ENCODE measurements around the gene TRH.
"Not testable (repeated sequence)": the region's sequence is repeated elsewhere in the genome, so short reads cannot be mapped to it uniquely, and the experiment has no call there.

DNA sequence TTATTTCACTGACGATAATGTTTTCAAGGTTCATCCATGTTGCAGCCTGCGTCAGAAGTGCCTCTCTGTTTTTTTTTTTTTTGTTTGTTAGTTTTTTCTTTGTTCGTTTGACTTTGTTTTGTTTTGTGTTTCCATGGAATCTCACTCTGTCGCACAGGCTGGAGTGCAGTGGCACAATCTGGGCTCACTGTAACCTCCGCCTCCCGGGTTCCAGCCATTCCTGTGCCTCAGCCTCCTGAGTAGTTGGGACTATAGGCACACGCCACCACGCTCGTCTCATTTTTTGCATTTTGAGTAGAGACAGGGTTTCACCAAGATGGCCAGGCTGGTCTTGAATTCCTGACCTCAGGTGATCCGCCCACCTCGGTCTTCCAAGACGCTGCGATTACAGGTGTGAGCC is 43.1 kb downstream of the TRH start:
- not testable (repeated sequence) for TF ChIP-seq EZH2 (IDR thresholded peaks at IDR 0.05; ENCODE audit: borderline replicate concordance, low read depth, low read length, poor library complexity, severe bottlenecking)
- TF ChIP-seq, protein P1, sequence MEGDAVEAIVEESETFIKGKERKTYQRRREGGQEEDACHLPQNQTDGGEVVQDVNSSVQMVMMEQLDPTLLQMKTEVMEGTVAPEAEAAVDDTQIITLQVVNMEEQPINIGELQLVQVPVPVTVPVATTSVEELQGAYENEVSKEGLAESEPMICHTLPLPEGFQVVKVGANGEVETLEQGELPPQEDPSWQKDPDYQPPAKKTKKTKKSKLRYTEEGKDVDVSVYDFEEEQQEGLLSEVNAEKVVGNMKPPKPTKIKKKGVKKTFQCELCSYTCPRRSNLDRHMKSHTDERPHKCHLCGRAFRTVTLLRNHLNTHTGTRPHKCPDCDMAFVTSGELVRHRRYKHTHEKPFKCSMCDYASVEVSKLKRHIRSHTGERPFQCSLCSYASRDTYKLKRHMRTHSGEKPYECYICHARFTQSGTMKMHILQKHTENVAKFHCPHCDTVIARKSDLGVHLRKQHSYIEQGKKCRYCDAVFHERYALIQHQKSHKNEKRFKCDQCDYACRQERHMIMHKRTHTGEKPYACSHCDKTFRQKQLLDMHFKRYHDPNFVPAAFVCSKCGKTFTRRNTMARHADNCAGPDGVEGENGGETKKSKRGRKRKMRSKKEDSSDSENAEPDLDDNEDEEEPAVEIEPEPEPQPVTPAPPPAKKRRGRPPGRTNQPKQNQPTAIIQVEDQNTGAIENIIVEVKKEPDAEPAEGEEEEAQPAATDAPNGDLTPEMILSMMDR (conservative IDR thresholded peaks at IDR 0.05; ENCODE audit: low read depth, low read length) = not testable (repeated sequence)

All from A673 (cell line).